ENCODE data around the gene SHC4.

- TF ChIP-seq, protein P1, sequence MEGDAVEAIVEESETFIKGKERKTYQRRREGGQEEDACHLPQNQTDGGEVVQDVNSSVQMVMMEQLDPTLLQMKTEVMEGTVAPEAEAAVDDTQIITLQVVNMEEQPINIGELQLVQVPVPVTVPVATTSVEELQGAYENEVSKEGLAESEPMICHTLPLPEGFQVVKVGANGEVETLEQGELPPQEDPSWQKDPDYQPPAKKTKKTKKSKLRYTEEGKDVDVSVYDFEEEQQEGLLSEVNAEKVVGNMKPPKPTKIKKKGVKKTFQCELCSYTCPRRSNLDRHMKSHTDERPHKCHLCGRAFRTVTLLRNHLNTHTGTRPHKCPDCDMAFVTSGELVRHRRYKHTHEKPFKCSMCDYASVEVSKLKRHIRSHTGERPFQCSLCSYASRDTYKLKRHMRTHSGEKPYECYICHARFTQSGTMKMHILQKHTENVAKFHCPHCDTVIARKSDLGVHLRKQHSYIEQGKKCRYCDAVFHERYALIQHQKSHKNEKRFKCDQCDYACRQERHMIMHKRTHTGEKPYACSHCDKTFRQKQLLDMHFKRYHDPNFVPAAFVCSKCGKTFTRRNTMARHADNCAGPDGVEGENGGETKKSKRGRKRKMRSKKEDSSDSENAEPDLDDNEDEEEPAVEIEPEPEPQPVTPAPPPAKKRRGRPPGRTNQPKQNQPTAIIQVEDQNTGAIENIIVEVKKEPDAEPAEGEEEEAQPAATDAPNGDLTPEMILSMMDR (IDR thresholded peaks at IDR 0.05) = no peak
- TF ChIP-seq ZFX (IDR thresholded peaks at IDR 0.05; ENCODE audit: borderline replicate concordance) = no peak
Measured at GRCh38 chr15:48828906-48829305, 134.8 kb downstream of the SHC4 start.

Data from 22Rv1 (cell line).